Upper lobe of right lung (tissue), 1 donor: ENCODE data around the gene STOML2. TPM values are rescaled to one million over a fixed set of nuclear protein-coding genes. Genes with fewer than 3 reads are reported as not detected.
A peak's percentile ranks its signal among the peaks of the same experiment; 100 is the strongest.

Experiments
- ATAC-seq: fragments of 200-7000 bp; cut with Tn5 transposase; one replicate; pipeline ENCODE4 v1.9.1; 2020; ENCODE audit warnings: mild to moderate bottlenecking, moderate library complexity
- DNase-seq: peaks from one replicate; pipeline ENCODE4 v3.0.0-alpha.2; 2020
- H3K27ac ChIP-seq: fragments of 200-600 bp; one replicate; pipeline ENCODE4 v1.8.0; 2022
- H3K27me3 ChIP-seq: fragments of 200-600 bp; one replicate; pipeline ENCODE4 v1.8.0; 2022; ENCODE audit warnings: mild to moderate bottlenecking
- H3K36me3 ChIP-seq: fragments of 200-600 bp; one replicate; pipeline ENCODE4 v1.8.0; 2022
- H3K4me1 ChIP-seq: fragments of 200-600 bp; one replicate; pipeline ENCODE4 v1.8.0; 2022
- H3K4me3 ChIP-seq: fragments of 200-600 bp; one replicate; pipeline ENCODE4 v1.8.0; 2022; ENCODE audit warnings: mild to moderate bottlenecking
- H3K9me3 ChIP-seq: fragments of 200-600 bp; one replicate; pipeline ENCODE4 v1.8.0; 2022
- CTCF ChIP-seq: fragments of 200-600 bp; IDR thresholded peaks from one replicate; pipeline ENCODE4 v1.8.0; 2022; ENCODE audit warnings: antibody characterized with exemption
- intact Hi-C: fragments of 100-400 bp; cut with DNase I; formaldehyde crosslinking; loops from one replicate; pipeline ENCODE4 v1.11.0; 2022
- total RNA-seq: library from RNA; stranded (reverse); fragmentation: NEBNext Ultra II Directional; extraction: Animal tissue kit (Norgen Biotek cat#: 25700); gene quantifications from one replicate; pipeline ENCODE4 v1.2.1, GENCODE V29; 2021
- donor health status: DM: no; HTN: yes; CAD: no; lungs with severe emphysema.

The STOML2 gene
- total RNA-seq, 1 donor from 2014 or later, result 59.4 TPM

GRCh38 chr9:35108946-35109575 is 6.1 kb upstream of the STOML2 start:
- H3K9me3 ChIP-seq, result no peaks in the 10 kb centered on the region
- H3K4me3 ChIP-seq, result no peak overlapping the region
- H3K27me3 ChIP-seq, result no peaks in the 10 kb centered on the region
- DNase-seq (no peak), ATAC-seq (no peak)
- H3K4me1 ChIP-seq, result peaks cover 36% of the 10 kb centered on the region
- no peak overlapping the region for H3K27ac ChIP-seq
- no peak for TF ChIP-seq CTCF
- intact Hi-C loops, result no loop called here
- H3K36me3 ChIP-seq, result peaks cover 44% of the 10 kb centered on the region

- Histone ChIP-seq H3K4me1 (peaks cover 32% of the 10 kb centered on the region), H3K4me3 (no peak overlapping the region), H3K27ac (no peak overlapping the region), H3K27me3 (no peaks in the 10 kb centered on the region), H3K36me3 (peaks cover 44% of the 10 kb centered on the region), H3K9me3 (no peaks in the 10 kb centered on the region)
- intact Hi-C loops, result no loop called here
- ATAC-seq (no peak), DNase-seq (no peak)
- no peak for TF ChIP-seq CTCF
Measured at GRCh38 chr9:35108461-35108860, 5.5 kb upstream of the STOML2 start.

DNA sequence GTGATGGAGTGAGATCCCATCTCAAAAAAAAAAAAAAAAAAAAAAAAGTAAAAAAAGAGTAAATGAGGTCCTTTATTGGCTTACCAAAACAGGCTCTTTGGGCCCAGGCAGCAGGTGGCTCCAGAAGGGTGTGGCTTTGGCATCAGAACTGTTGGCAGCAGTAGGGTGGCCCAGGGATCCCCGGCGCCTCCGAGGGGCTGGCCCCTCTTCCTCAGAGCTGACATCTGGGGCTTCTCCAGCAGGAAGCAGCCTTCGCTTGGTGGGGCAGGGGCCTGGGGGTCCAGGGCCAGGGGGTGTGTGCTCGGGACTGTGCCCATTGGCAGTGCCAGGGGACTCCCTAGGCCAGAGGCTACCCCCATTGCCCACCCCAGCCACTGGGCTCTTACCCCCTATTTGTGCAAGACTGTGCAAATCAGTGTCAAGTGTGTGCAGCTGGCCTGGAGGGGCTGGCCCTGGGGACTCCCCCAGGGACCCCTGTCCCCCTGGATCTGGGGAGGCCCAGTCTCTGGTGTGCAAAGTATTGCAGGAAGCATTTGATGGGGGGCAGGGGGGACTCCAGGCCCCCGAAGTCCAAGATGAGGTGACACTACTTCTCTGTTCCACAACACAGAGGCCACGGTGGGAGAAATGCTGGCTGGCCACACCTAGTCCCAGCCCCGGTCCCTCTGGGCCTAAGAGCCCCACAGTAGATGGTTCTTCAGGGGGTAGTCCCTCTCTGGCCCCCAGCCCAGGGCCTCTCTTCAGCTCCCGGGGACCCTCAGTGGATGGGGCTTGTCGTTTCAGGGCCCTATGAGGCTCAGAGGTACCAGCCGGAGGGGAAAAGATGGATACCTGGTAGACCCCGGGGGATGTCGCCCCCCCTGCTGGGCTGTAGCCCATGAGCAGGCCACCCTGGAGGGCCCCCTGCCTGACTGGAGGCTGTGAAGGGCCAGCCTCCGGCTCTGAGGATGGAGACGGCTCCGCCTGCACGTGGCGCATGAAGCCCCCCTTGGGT is 4.7 kb upstream of the STOML2 start:
- ATAC-seq, result no peak
- no peaks in the 10 kb centered on the region for H3K9me3 ChIP-seq
- no peak overlapping the region for H3K4me3 ChIP-seq
- H3K27ac ChIP-seq, result no peak overlapping the region
- peaks cover 27% of the 10 kb centered on the region for H3K4me1 ChIP-seq
- peaks cover 44% of the 10 kb centered on the region for H3K36me3 ChIP-seq
- TF ChIP-seq CTCF, result no peak
- no peaks in the 10 kb centered on the region for H3K27me3 ChIP-seq
- intact Hi-C loops, result no loop called here
- peak; percentile 48 for DNase-seq

- intact Hi-C loops, result no loop called here
- Histone ChIP-seq H3K36me3 (peaks cover 48% of the 10 kb centered on the region), H3K9me3 (no peaks in the 10 kb centered on the region), H3K27me3 (no peaks in the 10 kb centered on the region), H3K27ac (no peak overlapping the region), H3K4me3 (no peak overlapping the region), H3K4me1 (peaks cover 30% of the 10 kb centered on the region)
- ATAC-seq, result no peak
- TF ChIP-seq CTCF, result no peak
- peak; percentile 48 for DNase-seq
Measured at GRCh38 chr9:35106343-35106730, 3.4 kb upstream of the STOML2 start.

DNA sequence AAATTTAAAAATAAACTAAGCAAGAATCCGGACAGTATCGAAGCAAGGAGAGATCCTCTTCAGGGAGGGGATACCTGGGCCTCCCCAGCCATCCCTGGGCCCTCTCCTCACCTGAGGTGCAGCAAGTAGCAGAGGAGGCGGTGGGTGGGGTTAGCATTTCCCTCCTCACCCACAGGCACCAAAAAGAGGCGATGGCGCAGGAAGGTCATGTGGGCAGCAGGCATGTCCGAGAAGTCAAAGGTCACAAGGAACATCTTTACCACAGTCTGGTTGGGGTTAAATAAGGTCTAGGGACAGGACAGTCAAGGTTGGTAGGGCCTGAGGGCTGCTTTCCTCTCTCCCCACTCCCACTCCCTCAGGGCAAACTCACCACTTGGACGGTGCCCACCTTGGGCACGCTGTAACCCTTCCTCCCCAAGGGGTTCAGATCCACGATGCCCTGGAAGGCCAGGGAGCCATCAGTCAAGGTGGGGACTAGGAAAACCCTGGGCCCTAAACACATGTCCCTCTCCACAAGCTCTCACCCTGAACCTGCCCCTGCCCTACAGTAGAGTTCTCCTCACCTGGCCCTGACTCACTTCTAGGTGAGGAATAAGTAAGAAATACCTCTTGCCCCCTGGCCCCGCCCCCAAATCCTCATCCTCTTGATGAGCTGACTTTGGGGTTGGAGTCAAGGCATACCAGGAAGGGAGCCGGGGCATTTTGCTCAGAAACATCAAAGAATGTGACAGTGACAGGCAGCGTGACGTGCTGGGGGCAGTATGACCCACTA is 2.8 kb upstream of the STOML2 start:
- Histone ChIP-seq H3K9me3 (no peaks in the 10 kb centered on the region), H3K4me3 (no peak overlapping the region), H3K36me3 (peaks cover 54% of the 10 kb centered on the region), H3K4me1 (peaks cover 28% of the 10 kb centered on the region), H3K27ac (no peak overlapping the region), H3K27me3 (no peaks in the 10 kb centered on the region)
- TF ChIP-seq CTCF, result no peak
- ATAC-seq, result no peak
- peak; percentile 53 for DNase-seq
- intact Hi-C loops, result no loop called here
